Gastrocnemius medialis (tissue), 4 donors: Measurements from ENCODE around the gene TCF4.

ENCODE experiments used
- POLR2A ChIP-seq, 2 donors: fragments of 450-650 bp; IDR thresholded peaks; one replicate each; pipeline ENCODE4 v1.6.1; 2017; ENCODE audit warnings: antibody characterized with exemption in 2 of 2, mild to moderate bottlenecking in 2 of 2, moderate library complexity in 2 of 2
- TF ChIP-seq, protein P1 (sequence below), 5 experiments: fragments of 450-650 bp in 3 of 5; fragments of 200-600 bp in 2 of 5; sonication (generic) in 2 of 5; IDR thresholded peaks in 4 of 5; conservative IDR thresholded peaks in 1 of 5; 1 replicate in 4 of 5; 2 replicates in 1 of 5; pipeline ENCODE4 v1.5.1; 2016 to 2019; ENCODE audit warnings: antibody characterized with exemption in 5 of 5, mild to moderate bottlenecking in 3 of 5, moderate library complexity in 3 of 5

DNA sequence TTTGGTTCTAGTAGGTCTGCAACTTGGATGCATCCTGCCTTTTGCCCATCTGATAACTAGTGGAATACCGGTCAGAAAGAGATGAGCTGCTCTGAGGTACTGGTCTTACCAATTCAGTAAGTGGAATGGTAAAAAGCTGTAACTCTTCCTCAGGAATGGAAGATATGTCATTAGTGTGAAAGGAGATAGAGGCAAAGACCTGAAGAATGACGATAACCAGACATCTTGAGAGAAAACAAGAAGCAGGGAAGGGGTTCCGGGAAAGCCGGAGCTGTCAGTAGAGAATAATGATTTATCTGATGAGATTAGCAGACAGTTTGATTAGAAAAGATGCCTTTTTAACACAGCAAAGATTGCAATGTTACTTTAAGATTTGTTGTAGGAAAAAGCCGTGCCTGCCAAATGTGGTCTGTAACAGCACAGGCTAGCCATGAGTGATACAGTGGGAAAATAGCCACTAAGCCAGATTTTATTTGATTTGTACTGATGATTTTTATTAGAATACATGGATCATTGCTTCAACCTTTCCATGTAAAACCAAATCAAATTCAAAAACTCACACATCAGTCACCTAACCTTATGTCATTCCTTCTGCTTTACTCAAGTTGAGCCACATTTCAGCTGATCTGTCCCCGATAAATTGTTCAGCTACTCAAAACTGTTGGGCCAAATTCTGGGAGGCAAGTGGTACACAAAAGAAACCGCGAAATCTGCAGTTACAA lies 110.0 kb downstream of the TCF4 start:
- TF ChIP-seq, protein P1, sequence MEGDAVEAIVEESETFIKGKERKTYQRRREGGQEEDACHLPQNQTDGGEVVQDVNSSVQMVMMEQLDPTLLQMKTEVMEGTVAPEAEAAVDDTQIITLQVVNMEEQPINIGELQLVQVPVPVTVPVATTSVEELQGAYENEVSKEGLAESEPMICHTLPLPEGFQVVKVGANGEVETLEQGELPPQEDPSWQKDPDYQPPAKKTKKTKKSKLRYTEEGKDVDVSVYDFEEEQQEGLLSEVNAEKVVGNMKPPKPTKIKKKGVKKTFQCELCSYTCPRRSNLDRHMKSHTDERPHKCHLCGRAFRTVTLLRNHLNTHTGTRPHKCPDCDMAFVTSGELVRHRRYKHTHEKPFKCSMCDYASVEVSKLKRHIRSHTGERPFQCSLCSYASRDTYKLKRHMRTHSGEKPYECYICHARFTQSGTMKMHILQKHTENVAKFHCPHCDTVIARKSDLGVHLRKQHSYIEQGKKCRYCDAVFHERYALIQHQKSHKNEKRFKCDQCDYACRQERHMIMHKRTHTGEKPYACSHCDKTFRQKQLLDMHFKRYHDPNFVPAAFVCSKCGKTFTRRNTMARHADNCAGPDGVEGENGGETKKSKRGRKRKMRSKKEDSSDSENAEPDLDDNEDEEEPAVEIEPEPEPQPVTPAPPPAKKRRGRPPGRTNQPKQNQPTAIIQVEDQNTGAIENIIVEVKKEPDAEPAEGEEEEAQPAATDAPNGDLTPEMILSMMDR (IDR thresholded peaks at IDR 0.05 in 4 of 5, conservative IDR thresholded peaks at IDR 0.05 in 1 of 5), result no peak
- TF ChIP-seq POLR2A (IDR thresholded peaks at IDR 0.05), result no peak
